ENCODE results near the gene LTV1.
"Not testable (repeated sequence)": the region's sequence is repeated elsewhere in the genome, so short reads cannot be mapped to it uniquely, and the experiment has no call there.

Gene LTV1
- total RNA-seq: 21.2 reads per million, percentile 48 among the genes with 10 or more reads in this experiment

DNA sequence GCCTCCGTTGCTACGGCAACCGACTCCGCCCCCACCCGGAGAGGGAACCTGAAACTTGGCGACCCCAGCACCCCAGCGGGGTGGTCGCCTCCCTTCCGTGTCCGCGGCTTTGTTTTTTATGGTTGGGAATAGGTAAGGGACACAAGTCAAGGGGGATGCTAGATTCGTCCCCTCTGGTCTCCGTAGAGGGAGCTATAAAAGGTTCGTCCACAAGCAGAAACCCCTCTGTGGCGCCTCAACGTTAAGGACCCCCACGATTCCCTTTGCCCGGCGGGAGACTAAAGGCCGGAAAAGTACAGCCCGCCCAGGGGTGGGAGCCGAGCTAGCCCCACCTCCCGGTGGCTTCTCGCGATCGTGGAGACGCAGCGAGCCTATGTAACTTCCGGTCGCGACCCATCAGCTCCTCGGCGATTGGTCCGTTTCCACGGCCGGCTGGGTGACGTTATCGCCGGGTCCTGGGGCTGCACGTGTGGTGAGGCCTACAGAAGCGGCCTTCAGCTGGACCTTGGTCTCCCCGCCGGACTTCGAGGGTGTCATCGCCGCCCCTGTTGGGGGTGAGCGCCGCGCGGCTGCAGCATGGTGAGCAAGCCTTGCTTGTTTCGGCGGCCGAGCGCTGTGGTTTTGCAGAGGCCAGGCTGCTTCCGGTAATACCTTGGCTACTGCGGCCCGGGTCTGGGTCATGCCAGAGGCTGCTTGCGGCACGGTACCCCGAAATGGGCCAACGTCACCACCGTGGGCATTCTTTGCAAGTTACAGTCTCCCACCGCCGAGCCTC is at the start of gene LTV1:
Gene LTV1 (plus strand): TSS at position 437 of the 775 bp plus-strand sequence. CDS start 140 bp downstream, at position 577.
- DNase-seq: peak; percentile 90

- not testable (repeated sequence) for DNase-seq
These were observed 46.6 kb upstream of the LTV1 start for GRCh38 chr6:143796551-143796950.

DNA sequence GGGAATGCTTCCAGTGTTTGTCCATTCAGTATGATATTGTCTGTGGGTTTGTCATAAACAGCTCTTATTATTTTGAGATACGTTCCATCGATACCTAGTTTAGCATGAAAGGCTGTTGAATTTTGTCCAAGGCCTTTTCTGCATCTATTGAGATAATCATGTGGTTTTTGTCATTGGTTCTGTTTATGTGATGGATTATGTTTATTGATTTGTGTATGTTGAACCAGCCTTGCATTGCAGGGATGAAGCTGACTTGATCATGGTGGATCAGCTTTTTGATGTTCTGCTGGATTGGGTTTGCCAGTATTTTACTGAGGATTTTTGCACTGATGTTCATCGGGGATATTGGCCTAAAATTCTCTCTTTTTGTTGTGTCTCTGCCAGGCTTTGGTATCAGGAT is 44.7 kb upstream of the LTV1 start:
- not testable (repeated sequence) for DNase-seq

GRCh38 chr6:143802833-143803565 is 40.1 kb upstream of the LTV1 start:
- DNase-seq: no peak

DNA sequence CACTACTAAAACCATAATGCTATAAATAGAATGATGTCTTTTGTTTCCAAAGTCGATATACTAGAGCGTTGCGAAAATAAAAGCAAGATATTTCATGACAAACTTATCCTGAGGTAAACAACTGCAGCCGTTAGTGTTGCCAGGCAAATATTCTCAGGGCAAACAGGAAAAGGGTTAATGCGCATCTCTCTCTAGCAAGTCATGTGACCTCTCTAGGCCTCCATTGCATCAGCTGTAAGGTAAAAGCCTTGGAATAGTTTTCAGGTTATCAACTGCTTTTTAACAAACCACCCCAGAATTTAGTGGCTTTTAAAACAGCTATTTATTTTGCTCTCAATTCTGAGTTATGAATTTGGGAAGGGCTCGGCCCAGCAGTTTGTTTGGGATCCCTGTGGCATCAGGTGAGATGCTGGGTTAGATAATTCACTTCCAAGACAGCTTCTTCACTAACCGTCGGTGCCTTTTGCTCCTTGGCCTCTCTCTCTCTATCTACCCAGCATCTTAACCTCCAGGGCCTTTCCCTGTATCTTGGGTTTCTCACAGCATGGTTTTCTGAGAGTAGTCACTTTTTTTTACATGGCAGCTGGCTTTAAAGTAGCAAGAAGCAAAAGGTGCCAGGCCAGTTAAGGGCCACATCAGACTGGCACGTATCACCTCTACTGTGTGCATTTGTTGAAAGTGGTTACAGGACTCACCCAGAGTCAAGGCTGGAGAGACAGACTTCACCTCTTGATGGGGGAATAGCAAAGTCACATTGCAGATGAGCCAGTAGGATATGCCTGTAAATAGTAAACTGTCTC is 39.2 kb upstream of the LTV1 start:
- DNase-seq: no peak

GRCh38 chr6:143804835-143805239 is 38.3 kb upstream of the LTV1 start:
- DNase-seq: no peak

GRCh38 chr6:143806282-143807102 is 36.6 kb upstream of the LTV1 start:
- DNase-seq: no peak

- DNase-seq: no peak
These were observed 35.9 kb upstream of the LTV1 start for GRCh38 chr6:143807103-143807772.

DNA sequence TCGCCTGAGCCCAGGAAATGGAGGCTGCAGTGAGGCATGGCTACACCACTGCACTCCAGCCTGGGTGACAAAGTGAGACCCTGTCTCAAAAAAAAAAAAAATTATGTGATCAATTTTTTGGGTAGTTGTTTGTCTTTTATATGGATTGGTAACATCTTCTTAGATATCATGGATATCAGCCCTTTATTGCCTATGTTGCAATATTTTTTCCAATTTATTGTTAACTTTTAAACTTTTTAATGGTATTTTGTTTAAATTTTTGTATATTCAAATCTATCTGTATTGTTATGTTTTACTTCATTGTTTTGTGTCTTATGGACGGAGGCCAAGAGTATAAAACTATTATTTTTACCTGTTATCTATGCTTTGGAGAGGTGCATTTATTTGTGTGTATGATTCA is 32.4 kb upstream of the LTV1 start:
- no peak for DNase-seq

- no peak for DNase-seq
These were observed 31.5 kb upstream of the LTV1 start for GRCh38 chr6:143811501-143812157.

DNA sequence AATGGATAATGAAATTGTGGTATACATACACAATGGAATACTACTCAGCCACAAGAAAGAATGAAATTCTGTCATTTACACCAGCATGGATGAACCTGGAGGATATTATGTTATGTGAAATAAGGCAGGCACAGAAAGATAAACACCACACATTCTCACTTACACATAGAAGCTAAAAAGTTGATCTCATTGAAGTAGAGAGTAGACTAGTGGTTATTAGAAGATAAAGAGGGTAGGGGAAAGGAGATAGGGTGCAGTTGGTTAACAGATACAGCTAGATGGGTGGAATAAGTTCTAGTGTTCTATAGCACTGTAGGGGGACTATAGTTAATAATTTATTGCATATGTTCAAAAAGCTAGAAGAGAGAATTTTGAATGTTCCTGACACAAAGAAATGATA is 25.5 kb upstream of the LTV1 start:
- no peak for DNase-seq

DNA sequence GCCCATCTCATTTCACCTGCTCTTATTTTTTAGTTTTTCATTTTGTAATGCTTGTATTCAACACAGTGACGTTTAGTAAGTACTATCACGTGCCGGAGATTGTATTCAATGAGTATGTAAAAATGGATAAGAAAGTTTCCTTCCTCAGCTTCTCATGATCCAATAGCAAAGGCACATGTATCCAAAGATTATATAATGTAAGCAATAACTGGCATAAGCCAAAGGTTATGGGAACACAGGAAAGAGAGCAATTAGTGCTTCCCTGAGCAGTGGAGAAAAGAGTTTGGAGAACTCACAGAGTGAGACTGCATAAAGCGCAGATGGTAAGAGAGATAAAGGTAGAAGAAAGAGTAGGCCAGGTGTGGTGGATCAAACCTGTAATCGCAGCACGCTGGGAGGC is 21.8 kb upstream of the LTV1 start:
- no peak for DNase-seq

DNA sequence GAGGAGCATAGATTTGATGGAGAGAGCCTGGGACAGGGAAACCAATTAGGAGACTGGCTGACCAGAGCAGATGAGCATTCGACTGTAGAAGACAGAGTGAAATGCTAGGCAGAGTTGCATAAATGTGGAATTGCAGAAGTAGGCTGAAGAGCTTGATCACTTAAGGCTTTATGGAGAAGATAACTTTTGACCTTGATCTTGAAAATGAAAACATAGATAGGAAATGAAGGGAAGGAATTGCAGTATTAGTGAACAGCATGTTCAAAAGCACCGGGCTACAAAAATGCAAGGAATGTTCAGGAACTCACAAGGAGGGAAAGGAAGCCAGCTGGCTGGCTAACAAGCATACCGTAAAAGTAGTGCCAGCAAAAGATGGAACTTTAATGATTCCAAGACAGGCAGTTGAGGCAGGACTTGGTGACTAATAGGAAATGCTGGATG is 20.5 kb upstream of the LTV1 start:
- DNase-seq: no peak

- DNase-seq: no peak
These were observed 19.6 kb upstream of the LTV1 start for GRCh38 chr6:143823548-143823947.

GRCh38 chr6:143828572-143828971 is 14.6 kb upstream of the LTV1 start:
- DNase-seq: no peak

DNA sequence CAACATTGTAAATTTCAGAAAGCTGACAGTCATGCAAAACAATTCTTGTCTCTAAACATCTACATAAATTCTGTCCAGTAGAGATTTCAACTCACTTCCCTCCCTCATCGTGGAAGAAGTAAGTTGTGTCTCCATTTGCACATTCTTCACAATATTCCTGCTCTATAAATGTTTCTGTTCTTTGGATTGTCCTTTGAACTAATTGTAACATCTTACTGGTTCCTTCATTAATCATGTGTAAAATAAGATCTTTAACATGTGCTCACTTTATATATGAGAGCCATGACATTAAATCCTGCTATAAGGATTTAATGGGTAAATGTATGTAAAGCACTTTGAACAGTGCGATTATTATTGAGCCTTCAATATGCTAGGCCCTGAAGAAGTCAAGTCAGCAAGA is 7.0 kb upstream of the LTV1 start:
- DNase-seq: no peak

GRCh38 chr6:143838395-143838794 is 4.7 kb upstream of the LTV1 start:
- no peak for DNase-seq

DNA sequence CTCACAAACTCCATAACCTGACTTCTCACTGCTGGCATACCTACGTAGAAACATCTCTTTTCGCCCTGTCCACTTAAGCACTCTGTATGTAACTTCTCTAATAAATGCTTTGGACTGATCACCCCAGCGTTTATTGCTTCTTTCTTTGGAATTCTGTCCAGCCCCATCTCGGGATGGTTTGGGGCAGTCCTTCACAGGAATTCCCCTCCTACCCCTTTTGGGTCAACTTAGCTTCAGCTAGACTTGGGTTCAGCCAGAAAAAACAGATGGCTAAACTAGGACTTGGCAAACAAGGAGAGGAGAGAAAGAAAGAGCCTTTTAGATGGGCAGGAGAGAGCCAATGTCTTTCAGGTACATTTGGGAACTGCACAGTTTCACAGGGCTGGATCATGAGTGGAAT is 3.9 kb upstream of the LTV1 start:
- DNase-seq: no peak

- DNase-seq: no peak
These were observed 2.4 kb upstream of the LTV1 start for GRCh38 chr6:143840595-143841265.

GRCh38 chr6:143842461-143842901 is 657 bp upstream of the LTV1 start:
- DNase-seq: no peak

GRCh38 chr6:143843677-143843999 is 500 bp downstream of the LTV1 start:
- peak; percentile 11 for DNase-seq

All from effector CD4-positive, alpha-beta T cell (primary cell).